ENCODE results near the gene PACSIN1. TPM values are rescaled to one million over a fixed set of nuclear protein-coding genes. Genes with fewer than 3 reads are reported as not detected.

PACSIN1 gene
- total RNA-seq, 2 experiments from 2014 or later: 19.3 to 88.4 TPM

- H3K9me2 ChIP-seq (ENCODE audit: insufficient read depth, low read length): no peaks in the 10 kb centered on the region
- POLR2A ChIA-PET: interaction anchor here (0.6 kb wide), 1 partner anchor 302 kb away, joined by 4 read pairs; no protein-coding TSS in a partner anchor
- no peak overlapping the region for H3K4me3 ChIP-seq (ENCODE audit: low read depth, low read length, poor library complexity, severe bottlenecking)
- no peak overlapping the region for H2AFZ ChIP-seq (ENCODE audit: low read length)
- H3K4me2 ChIP-seq (ENCODE audit: low read length): no peak overlapping the region
- H4K20me1 ChIP-seq (ENCODE audit: insufficient read depth, low read length): no peaks in the 10 kb centered on the region
- TF ChIP-seq, protein P1, sequence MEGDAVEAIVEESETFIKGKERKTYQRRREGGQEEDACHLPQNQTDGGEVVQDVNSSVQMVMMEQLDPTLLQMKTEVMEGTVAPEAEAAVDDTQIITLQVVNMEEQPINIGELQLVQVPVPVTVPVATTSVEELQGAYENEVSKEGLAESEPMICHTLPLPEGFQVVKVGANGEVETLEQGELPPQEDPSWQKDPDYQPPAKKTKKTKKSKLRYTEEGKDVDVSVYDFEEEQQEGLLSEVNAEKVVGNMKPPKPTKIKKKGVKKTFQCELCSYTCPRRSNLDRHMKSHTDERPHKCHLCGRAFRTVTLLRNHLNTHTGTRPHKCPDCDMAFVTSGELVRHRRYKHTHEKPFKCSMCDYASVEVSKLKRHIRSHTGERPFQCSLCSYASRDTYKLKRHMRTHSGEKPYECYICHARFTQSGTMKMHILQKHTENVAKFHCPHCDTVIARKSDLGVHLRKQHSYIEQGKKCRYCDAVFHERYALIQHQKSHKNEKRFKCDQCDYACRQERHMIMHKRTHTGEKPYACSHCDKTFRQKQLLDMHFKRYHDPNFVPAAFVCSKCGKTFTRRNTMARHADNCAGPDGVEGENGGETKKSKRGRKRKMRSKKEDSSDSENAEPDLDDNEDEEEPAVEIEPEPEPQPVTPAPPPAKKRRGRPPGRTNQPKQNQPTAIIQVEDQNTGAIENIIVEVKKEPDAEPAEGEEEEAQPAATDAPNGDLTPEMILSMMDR (conservative IDR thresholded peaks at IDR 0.05; ENCODE audit: low read length): no peak
- no peak for TF ChIP-seq EZH2phosphoT487 (IDR thresholded peaks at IDR 0.05; ENCODE audit: borderline replicate concordance, low read depth, low read length)
- CTCF ChIA-PET (ENCODE audit: unreplicated experiment): no interaction called here
- H3K9me3 ChIP-seq (ENCODE audit: low read length): peaks cover 17% of the 10 kb centered on the region
- no peak for DNase-seq (ENCODE audit: low spot score)
- BruUV-seq (replicated peaks): no TSS peak
- no peaks in the 10 kb centered on the region for H3K79me2 ChIP-seq (ENCODE audit: insufficient read depth, low read depth, low read length)
- H3K27ac ChIP-seq (ENCODE audit: low read depth, low read length, poor library complexity, severe bottlenecking): no peak overlapping the region
- H3K4me1 ChIP-seq (ENCODE audit: insufficient read depth, low read length, poor library complexity, severe bottlenecking): peaks cover 28% of the 10 kb centered on the region
- intact Hi-C loops (cut with micrococcal nuclease; ENCODE audit: unreplicated experiment): no loop called here
- no peaks in the 10 kb centered on the region; the same call in 1 of the 2 replicates for H3K36me3 ChIP-seq (ENCODE audit: insufficient read depth, low read length)
Measured at GRCh38 chr6:34439442-34439841, 26.4 kb upstream of the PACSIN1 start.

DNA sequence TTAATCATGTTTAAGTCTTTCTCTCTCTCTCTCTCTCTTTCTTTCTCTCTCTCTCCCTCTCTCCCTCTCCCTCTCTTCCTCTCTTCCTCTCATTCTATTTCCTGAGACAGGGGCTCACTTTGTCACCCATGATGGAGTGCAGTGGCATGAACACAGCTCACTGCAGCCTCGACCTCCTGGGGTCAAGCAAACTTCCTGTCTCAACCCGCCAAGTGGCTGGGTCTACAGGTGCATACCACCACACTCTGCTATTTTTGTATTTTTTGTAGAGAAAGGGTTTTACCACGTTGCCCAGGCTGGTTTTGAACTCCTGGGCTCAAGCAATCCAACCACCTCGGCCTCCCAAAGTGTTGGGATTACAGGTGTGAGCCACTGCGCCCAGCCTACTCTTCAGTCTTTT, 24.4 kb upstream of the PACSIN1 start:
- Histone ChIP-seq H2AFZ (ENCODE audit: low read length) (peak overlapping the region; percentile 84), H3K4me1 (ENCODE audit: insufficient read depth, low read length, poor library complexity, severe bottlenecking) (peaks cover 28% of the 10 kb centered on the region), H3K9me3 (ENCODE audit: low read length) (peaks cover 17% of the 10 kb centered on the region), H3K79me2 (ENCODE audit: insufficient read depth, low read depth, low read length) (no peaks in the 10 kb centered on the region), H3K4me3 (ENCODE audit: low read depth, low read length, poor library complexity, severe bottlenecking) (peak overlapping the region; percentile 20), H3K36me3 (ENCODE audit: insufficient read depth, low read length) (no peaks in the 10 kb centered on the region; the same call in 1 of the 2 replicates), H3K9me2 (ENCODE audit: insufficient read depth, low read length) (no peaks in the 10 kb centered on the region), H4K20me1 (ENCODE audit: insufficient read depth, low read length) (no peaks in the 10 kb centered on the region), H3K27ac (ENCODE audit: low read depth, low read length, poor library complexity, severe bottlenecking) (peak overlapping the region; percentile 86), H3K4me2 (ENCODE audit: low read length) (peak overlapping the region; percentile 59)
- intact Hi-C loops (cut with micrococcal nuclease; ENCODE audit: unreplicated experiment): no loop called here
- BruUV-seq (replicated peaks): no TSS peak
- peak; percentile 86 for DNase-seq (ENCODE audit: low spot score)
- CTCF ChIA-PET (ENCODE audit: unreplicated experiment): interaction anchor here (0.6 kb wide), 1 partner anchor 25 kb away, joined by 3 read pairs; no protein-coding TSS in a partner anchor
- POLR2A ChIA-PET: interaction anchor here (0.9 kb wide), 2 partner anchors 10 to 15 kb away, joined by 3 read pairs; partner anchors contain the start of gene RPS10
- TF ChIP-seq, protein P1 (conservative IDR thresholded peaks at IDR 0.05; ENCODE audit: low read length): no peak
- no peak for TF ChIP-seq EZH2phosphoT487 (IDR thresholded peaks at IDR 0.05; ENCODE audit: borderline replicate concordance, low read depth, low read length)

GRCh38 chr6:34445313-34445860, 20.5 kb upstream of the PACSIN1 start:
- H3K9me2 ChIP-seq (ENCODE audit: insufficient read depth, low read length): no peaks in the 10 kb centered on the region
- peaks cover 38% of the 10 kb centered on the region for H3K4me1 ChIP-seq (ENCODE audit: insufficient read depth, low read length, poor library complexity, severe bottlenecking)
- BruUV-seq (replicated peaks): no TSS peak
- CTCF ChIA-PET (ENCODE audit: unreplicated experiment): no interaction called here
- POLR2A ChIA-PET: interaction anchor here (1.0 to 1.6 kb wide), 2 partner anchors 8 to 17 kb away, joined by 3 to 4 read pairs; no protein-coding TSS in a partner anchor
- no peak overlapping the region for H3K27ac ChIP-seq (ENCODE audit: low read depth, low read length, poor library complexity, severe bottlenecking)
- H3K79me2 ChIP-seq (ENCODE audit: insufficient read depth, low read depth, low read length): no peaks in the 10 kb centered on the region
- TF ChIP-seq, protein P1 (conservative IDR thresholded peaks at IDR 0.05; ENCODE audit: low read length): no peak
- no peak for TF ChIP-seq EZH2phosphoT487 (IDR thresholded peaks at IDR 0.05; ENCODE audit: borderline replicate concordance, low read depth, low read length)
- no peaks in the 10 kb centered on the region for H3K36me3 ChIP-seq (ENCODE audit: insufficient read depth, low read length)
- no peak overlapping the region for H3K4me2 ChIP-seq (ENCODE audit: low read length)
- H3K9me3 ChIP-seq (ENCODE audit: low read length): no peaks in the 10 kb centered on the region
- H2AFZ ChIP-seq (ENCODE audit: low read length): 0 out of 2 replicates have a peak overlapping the region, but pooled peaks have one; percentile 0
- no peak for DNase-seq (ENCODE audit: low spot score)
- H3K4me3 ChIP-seq (ENCODE audit: low read depth, low read length, poor library complexity, severe bottlenecking): no peak overlapping the region
- H4K20me1 ChIP-seq (ENCODE audit: insufficient read depth, low read length): no peaks in the 10 kb centered on the region
- intact Hi-C loops (cut with micrococcal nuclease; ENCODE audit: unreplicated experiment): no loop called here

Data from OCI-LY7 (cell line).